Endodermal cell (in vitro differentiated cells): ENCODE results near the gene ZC3H15. TPM values are rescaled to one million over a fixed set of nuclear protein-coding genes. Genes with fewer than 3 reads are reported as not detected.

Experiments used
- DNase-seq: peaks from one replicate; pipeline ENCODE4 v3.0.0-alpha.2; 2017
- H3K27ac ChIP-seq: 2 replicates; pipeline ENCODE4 v1.5.1; 2013; ENCODE audit warnings: mild to moderate bottlenecking, low read depth, low read length, moderate library complexity
- H3K27me3 ChIP-seq: 2 replicates; pipeline ENCODE4 v1.6.1; 2013; ENCODE audit warnings: mild to moderate bottlenecking, low read length, moderate library complexity; ENCODE audit not compliant: insufficient read depth, control insufficient read depth, poor library complexity, severe bottlenecking
- H3K36me3 ChIP-seq: 2 replicates; pipeline ENCODE4 v1.7.0; 2013; ENCODE audit warnings: mild to moderate bottlenecking, low read length, moderate library complexity; ENCODE audit not compliant: control insufficient read depth, insufficient read depth
- H3K4me1 ChIP-seq: one replicate; pipeline ENCODE4 v1.7.0; 2013; ENCODE audit warnings: low read length; ENCODE audit not compliant: control insufficient read depth, insufficient read depth
- H3K4me3 ChIP-seq: 2 replicates; pipeline ENCODE4 v1.5.1; 2013; ENCODE audit warnings: mild to moderate bottlenecking, low read length, moderate library complexity
- H3K9ac ChIP-seq: 2 replicates; pipeline ENCODE4 v1.6.1; 2013; ENCODE audit warnings: mild to moderate bottlenecking, low read length, moderate library complexity; ENCODE audit not compliant: poor library complexity, severe bottlenecking; ENCODE audit errors: extremely low read depth
- H3K9me3 ChIP-seq: 2 replicates; pipeline ENCODE4 v1.6.1; 2013; ENCODE audit warnings: mild to moderate bottlenecking, low read length, moderate library complexity; ENCODE audit not compliant: control insufficient read depth
- H3K27ac Mint-ChIP-seq: 2 replicates; pipeline ENCODE4 v1.8.0; 2020; ENCODE audit warnings: mixed read lengths
- H3K27me3 Mint-ChIP-seq: 2 replicates; pipeline ENCODE4 v1.8.0; 2021; ENCODE audit warnings: mild to moderate bottlenecking, mixed read lengths; ENCODE audit not compliant: insufficient read depth
- H3K36me3 Mint-ChIP-seq: 2 replicates; pipeline ENCODE4 v1.8.0; 2020; ENCODE audit warnings: low read depth, mixed read lengths
- H3K4me1 Mint-ChIP-seq: 2 replicates; pipeline ENCODE4 v1.8.0; 2020; ENCODE audit warnings: mixed read lengths
- H3K4me3 Mint-ChIP-seq: 2 replicates; pipeline ENCODE4 v1.8.0; 2020; ENCODE audit warnings: mild to moderate bottlenecking, moderate library complexity, mixed read lengths
- H3K9me3 Mint-ChIP-seq: 2 replicates; pipeline ENCODE4 v1.8.0; 2020; ENCODE audit warnings: mild to moderate bottlenecking, mixed read lengths
- CTCF ChIP-seq: fragments of 200-600 bp; sonication (generic); conservative IDR thresholded peaks from 2 replicates; pipeline ENCODE4 v1.5.0; 2021; ENCODE audit warnings: antibody characterized with exemption, mild to moderate bottlenecking
- WGBS, 2 experiments: methylation state at CpG; one replicate each; pipeline versions ENCODE4 v1.1.5 to v1.1.7; 2013; ENCODE audit warnings: missing lambda C conversion rate in 2 of 2, mixed read lengths in 1 of 2; ENCODE audit not compliant: insufficient coverage in 1 of 2, insufficient read length in 1 of 2; 5-methylcytosine and 5-hydroxymethylcytosine counted together
- total RNA-seq, 2 donors: library from RNA; stranded (reverse); fragmentation: NEBNext Ultra II Directional in 1 of 2; extraction: Animal tissue kit (Norgen Biotek cat#: 25700) in 1 of 2; gene quantifications; 2 replicates in 1 of 2; 3 replicates in 1 of 2; pipeline ENCODE4 v1.2.1, GENCODE V29; 2021

Gene ZC3H15
- total RNA-seq, 2 donors from 2014 or later: 54.6 to 59.3 TPM

DNA sequence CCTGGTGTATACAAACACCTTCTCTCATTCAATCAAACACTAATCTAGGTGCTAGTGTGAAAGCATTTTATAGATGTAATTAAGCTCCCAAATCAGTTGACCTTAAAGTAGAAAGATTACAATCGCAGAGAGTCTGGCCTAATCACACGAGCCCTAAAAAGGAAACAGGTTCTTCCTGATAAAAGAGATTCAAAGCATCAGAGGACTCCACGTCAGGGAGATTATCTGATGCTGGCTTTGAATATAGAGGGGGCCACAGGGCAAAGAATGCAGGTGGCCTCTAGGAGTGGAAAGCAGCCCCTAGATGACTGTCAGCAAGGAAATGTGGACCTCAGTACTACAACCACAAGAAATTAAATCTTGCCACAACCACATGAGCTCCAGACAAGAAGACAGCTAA lies 28.2 kb upstream of the ZC3H15 start:
- H3K36me3 ChIP-seq: no peaks in the 10 kb centered on the region
- H3K27ac ChIP-seq: no peak overlapping the region
- Mint-ChIP-seq H3K27ac (no peak overlapping the region), H3K4me1 (peaks cover 12% of the 10 kb centered on the region), H3K27me3 (no peaks in the 10 kb centered on the region), H3K4me3 (no peak overlapping the region), H3K9me3 (peaks cover 4% of the 10 kb centered on the region), H3K36me3 (peaks cover 1% of the 10 kb centered on the region)
- H3K27me3 ChIP-seq: no peaks in the 10 kb centered on the region
- 72 to 97% methylated on average over 3 of the region's 3 CpGs for WGBS, 2 experiments
- H3K4me1 ChIP-seq: no peaks in the 10 kb centered on the region
- H3K9ac ChIP-seq: no peak overlapping the region
- no peak for DNase-seq
- no peak for TF ChIP-seq CTCF
- H3K4me3 ChIP-seq: no peak overlapping the region
- H3K9me3 ChIP-seq: no peaks in the 10 kb centered on the region

DNA sequence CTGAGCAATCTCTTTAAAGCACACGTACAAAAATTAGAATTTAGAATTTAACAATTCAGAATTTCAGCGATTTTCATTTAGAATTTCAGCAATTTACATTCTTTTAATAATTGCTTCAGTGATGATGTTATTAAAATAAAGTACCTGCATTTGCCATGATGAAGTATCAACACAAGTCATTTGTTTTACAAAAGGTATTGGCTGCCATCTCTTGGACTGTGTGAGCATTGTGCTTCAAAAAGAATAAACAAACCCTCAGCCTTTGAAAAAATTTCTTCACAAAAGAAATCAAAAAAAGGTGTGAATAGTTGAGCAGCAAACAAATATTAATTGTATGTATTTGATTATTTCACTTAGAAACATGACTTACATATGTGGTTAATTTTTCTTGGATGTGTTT lies 27.1 kb upstream of the ZC3H15 start:
- Mint-ChIP-seq H3K27me3 (no peaks in the 10 kb centered on the region), H3K9me3 (peaks cover 4% of the 10 kb centered on the region), H3K27ac (no peak overlapping the region), H3K36me3 (peaks cover 1% of the 10 kb centered on the region), H3K4me3 (no peak overlapping the region), H3K4me1 (peaks cover 15% of the 10 kb centered on the region)
- no peaks in the 10 kb centered on the region for H3K27me3 ChIP-seq
- no peak overlapping the region for H3K9ac ChIP-seq
- H3K27ac ChIP-seq: no peak overlapping the region
- H3K9me3 ChIP-seq: no peaks in the 10 kb centered on the region
- 86% methylated on average over 2 of the region's 2 CpGs; no CpG with 5 or more reads in 1 of the 2 experiments for WGBS, 2 experiments
- no peaks in the 10 kb centered on the region for H3K4me1 ChIP-seq
- no peak overlapping the region for H3K4me3 ChIP-seq
- DNase-seq: no peak
- no peaks in the 10 kb centered on the region for H3K36me3 ChIP-seq
- peak; percentile 66 for TF ChIP-seq CTCF

DNA sequence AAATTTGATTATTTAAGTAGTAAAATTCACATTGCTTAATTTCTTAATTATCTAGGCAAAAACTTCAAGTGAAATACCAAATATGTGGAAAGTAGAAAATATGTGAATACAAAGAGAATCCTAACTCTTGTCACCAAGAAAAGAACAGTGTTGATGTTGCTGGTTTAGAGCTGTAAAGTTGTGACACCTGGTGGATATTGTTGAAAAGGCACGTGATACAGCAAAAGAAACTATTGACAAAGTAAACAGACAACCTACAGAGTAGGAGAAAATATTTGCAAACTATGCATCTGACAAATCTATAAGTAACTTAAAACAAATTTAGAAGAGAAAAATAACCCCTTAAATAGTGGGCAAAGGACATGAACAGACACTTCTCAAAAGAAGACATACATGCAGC lies 25.6 kb upstream of the ZC3H15 start:
- Histone ChIP-seq H3K27ac (no peak overlapping the region), H3K27me3 (no peaks in the 10 kb centered on the region), H3K36me3 (no peaks in the 10 kb centered on the region), H3K4me1 (no peaks in the 10 kb centered on the region), H3K9me3 (no peaks in the 10 kb centered on the region), H3K4me3 (no peak overlapping the region), H3K9ac (no peak overlapping the region)
- no peak overlapping the region for H3K27ac Mint-ChIP-seq
- peak; percentile 70 for TF ChIP-seq CTCF
- WGBS, 2 experiments: 62% methylated on average over 1 of the region's 1 CpG; no CpG with 5 or more reads in 1 of the 2 experiments
- DNase-seq: no peak
- peaks cover 15% of the 10 kb centered on the region for H3K4me1 Mint-ChIP-seq
- H3K36me3 Mint-ChIP-seq: no peaks in the 10 kb centered on the region
- no peaks in the 10 kb centered on the region for H3K27me3 Mint-ChIP-seq
- peaks cover 4% of the 10 kb centered on the region for H3K9me3 Mint-ChIP-seq
- no peak overlapping the region for H3K4me3 Mint-ChIP-seq
